Osteoblast (primary cell): Measurements from ENCODE around the gene RMND5A. TPM values are rescaled to one million over a fixed set of nuclear protein-coding genes. Genes with fewer than 3 reads are reported as not detected.

Experiments used
- DNase-seq: peaks from one replicate; pipeline ENCODE4 v3.0.0; 2011; ENCODE audit warnings: low spot score, mixed read lengths; ENCODE audit not compliant: insufficient read length; ENCODE audit errors: missing footprints
- H2AFZ ChIP-seq: 2 replicates; pipeline ENCODE4 v1.6.0; 2011; ENCODE audit warnings: mild to moderate bottlenecking, low read length
- H3K27ac ChIP-seq: 2 replicates; pipeline ENCODE4 v1.5.1; 2011; ENCODE audit warnings: mild to moderate bottlenecking, low read depth, low read length, moderate library complexity
- H3K27me3 ChIP-seq: 2 replicates; pipeline ENCODE4 v1.6.0; 2012; ENCODE audit warnings: mild to moderate bottlenecking, control low read depth, inconsistent platforms, low read length, moderate library complexity; ENCODE audit not compliant: insufficient read depth
- H3K36me3 ChIP-seq: 2 replicates; pipeline ENCODE4 v1.5.1; 2011; ENCODE audit warnings: mild to moderate bottlenecking, low read length, control low read depth, moderate library complexity; ENCODE audit not compliant: insufficient read depth
- H3K4me1 ChIP-seq: 2 replicates; pipeline ENCODE4 v1.5.1; 2011; ENCODE audit warnings: mild to moderate bottlenecking, low read length, control low read depth, moderate library complexity; ENCODE audit not compliant: insufficient read depth
- H3K4me2 ChIP-seq: 2 replicates; pipeline ENCODE4 v1.6.0; 2011; ENCODE audit warnings: mild to moderate bottlenecking, low read length; ENCODE audit not compliant: insufficient read depth
- H3K4me3 ChIP-seq: fragments of 200-600 bp; sonication (generic); 3 replicates; pipeline ENCODE4 v1.5.1; 2012; ENCODE audit warnings: mild to moderate bottlenecking, low read length, inconsistent platforms; ENCODE audit not compliant: insufficient read depth
- H3K79me2 ChIP-seq: 2 replicates; pipeline ENCODE4 v1.6.0; 2012; ENCODE audit warnings: mild to moderate bottlenecking, low read length, control low read depth, inconsistent platforms; ENCODE audit not compliant: insufficient read depth
- H3K9me3 ChIP-seq: 2 replicates; pipeline ENCODE4 v1.5.1; 2011; ENCODE audit warnings: low read depth, low read length, control low read depth
- H4K20me1 ChIP-seq: 2 replicates; pipeline ENCODE4 v1.6.0; 2012; ENCODE audit warnings: mild to moderate bottlenecking, low read length, control low read depth; ENCODE audit not compliant: insufficient read depth
- CTCF ChIP-seq: IDR thresholded peaks from 2 replicates; pipeline ENCODE4 v1.5.1; 2011; ENCODE audit warnings: mild to moderate bottlenecking, low read depth, low read length, moderate library complexity; ENCODE audit errors: extremely low read depth
- total RNA-seq: library from RNA; depleted of rRNA; stranded (reverse); fragments of >200 nt; gene quantifications from 2 replicates; pipeline ENCODE4 v1.2.3, GENCODE V29; 2012

Gene RMND5A
- total RNA-seq, 1 donor: 16.3 TPM

GRCh38 chr2:86758405-86758804 is 38.3 kb downstream of the RMND5A start:
- Histone ChIP-seq H3K79me2 (no peaks in the 10 kb centered on the region), H4K20me1 (no peaks in the 10 kb centered on the region), H3K9me3 (no peaks in the 10 kb centered on the region), H3K4me1 (peaks cover 11% of the 10 kb centered on the region), H3K27ac (no peak overlapping the region), H3K36me3 (peaks cover 8% of the 10 kb centered on the region), H2AFZ (no peak overlapping the region), H3K4me3 (no peak overlapping the region), H3K4me2 (no peak overlapping the region), H3K27me3 (no peaks in the 10 kb centered on the region)
- TF ChIP-seq CTCF: no peak
- DNase-seq: no peak

- no peak for DNase-seq
- Histone ChIP-seq H3K4me1 (no peaks in the 10 kb centered on the region), H3K79me2 (no peaks in the 10 kb centered on the region)
These were observed 40.3 kb downstream of the RMND5A start for GRCh38 chr2:86760371-86760770.

GRCh38 chr2:86764661-86765309 is 44.7 kb downstream of the RMND5A start:
- no peak overlapping the region for H3K4me3 ChIP-seq
- no peaks in the 10 kb centered on the region for H3K79me2 ChIP-seq
- H3K4me2 ChIP-seq: no peak overlapping the region
- peaks cover 12% of the 10 kb centered on the region for H3K36me3 ChIP-seq
- H3K27me3 ChIP-seq: no peaks in the 10 kb centered on the region
- no peaks in the 10 kb centered on the region for H3K9me3 ChIP-seq
- DNase-seq: peak; percentile 51
- H4K20me1 ChIP-seq: no peaks in the 10 kb centered on the region
- peak; percentile 63 for TF ChIP-seq CTCF
- H2AFZ ChIP-seq: no peak overlapping the region
- no peaks in the 10 kb centered on the region for H3K4me1 ChIP-seq
- H3K27ac ChIP-seq: no peak overlapping the region

More at GRCh38 chr2:86760371-86760770, 40.3 kb downstream of the RMND5A start:
- Histone ChIP-seq H2AFZ (no peak overlapping the region), H3K9me3 (no peaks in the 10 kb centered on the region), H3K4me2 (no peak overlapping the region), H3K27ac (no peak overlapping the region), H3K27me3 (no peaks in the 10 kb centered on the region), H3K4me3 (no peak overlapping the region), H4K20me1 (no peaks in the 10 kb centered on the region), H3K36me3 (peaks cover 3% of the 10 kb centered on the region)
- TF ChIP-seq CTCF: no peak

- Histone ChIP-seq H3K4me1 (no peaks in the 10 kb centered on the region), H3K27ac (no peak overlapping the region), H3K4me3 (no peak overlapping the region)
These were observed 45.2 kb downstream of the RMND5A start for GRCh38 chr2:86765310-86765695.

More at GRCh38 chr2:86765310-86765695, 45.2 kb downstream of the RMND5A start:
- no peak for TF ChIP-seq CTCF
- no peak for DNase-seq
- Histone ChIP-seq H3K4me2 (no peak overlapping the region), H3K79me2 (no peaks in the 10 kb centered on the region), H2AFZ (no peak overlapping the region), H3K9me3 (no peaks in the 10 kb centered on the region), H3K27me3 (no peaks in the 10 kb centered on the region), H3K36me3 (peaks cover 16% of the 10 kb centered on the region), H4K20me1 (no peaks in the 10 kb centered on the region)
